ENCODE measurements around the gene AGR2.

The AGR2 gene

GRCh38 chr7:16812542-16813231 is 7.9 kb upstream of the AGR2 start:
- DNase-seq (ENCODE audit: low read depth in 2 of 2) = no peak

GRCh38 chr7:16811551-16811950 is 6.8 kb upstream of the AGR2 start:
- peak in 1 of 2 experiments; percentile 13 for DNase-seq (ENCODE audit: low read depth in 2 of 2)

DNA sequence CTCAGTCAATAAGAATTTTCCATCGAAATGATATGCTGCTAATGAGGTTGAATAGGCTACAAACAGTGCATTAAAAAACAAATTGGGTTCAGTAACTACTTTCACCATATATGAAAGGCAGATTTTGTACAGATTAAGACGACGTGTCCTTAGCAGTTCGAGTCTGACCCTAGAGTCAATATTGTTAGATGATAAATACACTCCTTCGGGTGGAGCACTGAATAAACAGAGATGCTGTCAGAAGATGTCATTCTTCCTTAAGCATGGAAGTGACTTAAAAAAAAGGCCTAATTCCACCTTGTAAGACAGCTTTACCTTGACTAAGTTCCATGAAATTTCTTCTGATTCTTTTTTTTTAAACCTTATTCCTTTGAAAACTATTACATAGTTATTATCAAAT is 5.8 kb upstream of the AGR2 start:
- DNase-seq (ENCODE audit: low read depth in 2 of 2) = no peak

GRCh38 chr7:16810112-16810511 is 5.3 kb upstream of the AGR2 start:
- no peak for DNase-seq (ENCODE audit: low read depth in 2 of 2)

DNA sequence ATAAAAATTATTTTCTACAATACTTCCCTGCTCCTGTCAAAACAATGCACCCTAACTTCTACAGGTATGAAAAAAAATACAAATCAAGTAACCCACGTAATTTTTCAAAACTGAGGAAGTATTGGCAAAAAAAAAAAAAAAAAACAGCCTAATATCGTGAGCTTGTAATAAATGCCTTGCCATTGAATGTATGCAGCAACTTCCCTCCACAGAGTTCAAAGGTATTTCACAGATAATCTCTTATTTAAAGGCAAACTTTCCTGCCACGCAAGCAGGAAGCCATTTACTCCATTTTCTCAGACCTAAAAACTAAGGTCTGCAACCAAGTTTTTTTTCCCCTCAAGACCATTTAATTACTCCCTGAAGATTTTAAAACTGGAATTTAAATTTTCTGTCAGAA is 642 bp upstream of the AGR2 start:
- no peak for DNase-seq (ENCODE audit: low read depth in 2 of 2)

- no peak for DNase-seq (ENCODE audit: low read depth in 2 of 2)
These were observed 722 bp downstream of the AGR2 start for GRCh38 chr7:16803881-16804673.

GRCh38 chr7:16803125-16803524 is 1.7 kb downstream of the AGR2 start:
- DNase-seq (ENCODE audit: low read depth in 2 of 2) = no peak

GRCh38 chr7:16801579-16801978 is 3.2 kb downstream of the AGR2 start:
- DNase-seq (ENCODE audit: low read depth in 2 of 2) = no peak

DNA sequence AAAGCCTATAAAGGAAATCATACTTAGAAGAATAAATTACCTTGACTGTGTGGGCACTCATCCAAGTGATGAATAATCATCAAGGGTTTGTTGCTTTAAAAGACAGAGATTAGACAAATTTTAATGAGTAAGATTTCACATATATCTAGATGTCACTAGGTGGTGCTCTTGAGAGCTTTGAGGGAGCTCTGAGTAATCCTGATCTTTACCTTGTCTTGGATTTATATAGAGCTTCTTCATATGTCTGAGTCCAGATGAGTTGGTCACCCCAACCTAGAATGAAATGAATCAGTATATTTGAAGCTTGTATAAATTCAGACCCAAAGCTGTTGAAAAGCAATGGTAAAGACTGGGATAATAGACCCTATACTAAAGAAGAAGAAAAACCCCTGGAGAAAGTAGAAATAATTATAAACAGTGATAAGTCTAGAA is 3.7 kb downstream of the AGR2 start:
- peak; percentile 37 to 53 for DNase-seq (ENCODE audit: low read depth in 2 of 2)

DNA sequence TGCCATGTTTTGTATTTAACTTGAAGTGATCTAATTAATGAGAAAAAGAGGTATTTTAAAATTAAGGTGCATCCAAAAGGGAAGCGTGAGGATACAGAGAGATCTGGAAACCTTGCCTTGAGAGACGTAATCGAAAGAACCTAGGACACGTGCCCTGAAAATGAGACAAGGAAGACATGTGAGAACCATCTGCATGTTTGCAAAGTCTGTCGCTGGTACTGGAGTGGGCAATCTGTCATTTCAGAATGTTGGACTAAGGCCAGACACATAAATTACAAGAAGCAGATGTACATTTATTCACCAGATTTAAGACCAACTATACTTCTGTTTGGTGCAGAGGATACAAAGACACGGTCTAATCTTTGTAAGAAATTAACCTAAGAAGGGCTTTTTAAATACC is 9.2 kb downstream of the AGR2 start:
- no peak for DNase-seq (ENCODE audit: low read depth in 2 of 2)

GRCh38 chr7:16794986-16795385 is 9.8 kb downstream of the AGR2 start:
- no peak for DNase-seq (ENCODE audit: low read depth in 2 of 2)

DNA sequence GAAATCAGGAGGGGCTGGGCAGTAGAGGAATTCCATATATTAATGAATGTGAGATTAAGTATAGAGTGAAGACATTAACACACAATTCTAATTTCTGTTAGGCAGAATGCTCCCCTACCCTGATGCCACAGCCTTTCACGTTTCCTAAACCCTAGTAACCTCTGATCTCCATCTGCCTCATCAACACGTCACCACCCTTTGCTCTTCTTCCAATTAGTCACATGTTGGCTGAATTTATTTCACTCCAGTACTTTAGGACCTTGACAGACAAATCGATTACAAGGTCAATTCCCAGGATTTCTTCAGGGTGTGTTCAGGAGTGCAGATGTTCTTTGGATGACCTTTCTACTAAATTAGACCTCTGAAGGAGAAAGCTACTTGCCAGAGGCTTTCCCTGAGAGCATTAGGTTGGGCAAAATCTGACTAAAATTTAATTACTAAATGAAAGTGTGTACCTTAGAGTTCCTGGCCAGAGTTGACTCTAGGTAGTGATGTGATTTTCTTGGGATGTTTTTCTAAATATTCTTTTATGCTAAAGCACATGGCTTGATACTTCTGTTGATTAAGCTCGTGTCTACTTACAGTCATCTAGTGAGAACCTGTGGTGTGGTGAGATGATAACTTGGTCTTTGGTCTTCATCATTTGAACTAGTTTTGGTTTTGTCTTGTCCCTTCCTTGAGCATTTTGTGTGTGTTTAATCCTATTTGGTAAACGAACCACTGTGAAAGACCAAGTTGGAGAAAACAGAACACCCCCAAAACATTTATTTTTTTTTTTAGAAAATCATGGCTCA is 12.7 kb downstream of the AGR2 start:
- DNase-seq (ENCODE audit: low read depth in 2 of 2) = no peak

- no peak for DNase-seq (ENCODE audit: low read depth in 2 of 2)
These were observed 13.7 kb downstream of the AGR2 start for GRCh38 chr7:16791071-16791470.

DNA sequence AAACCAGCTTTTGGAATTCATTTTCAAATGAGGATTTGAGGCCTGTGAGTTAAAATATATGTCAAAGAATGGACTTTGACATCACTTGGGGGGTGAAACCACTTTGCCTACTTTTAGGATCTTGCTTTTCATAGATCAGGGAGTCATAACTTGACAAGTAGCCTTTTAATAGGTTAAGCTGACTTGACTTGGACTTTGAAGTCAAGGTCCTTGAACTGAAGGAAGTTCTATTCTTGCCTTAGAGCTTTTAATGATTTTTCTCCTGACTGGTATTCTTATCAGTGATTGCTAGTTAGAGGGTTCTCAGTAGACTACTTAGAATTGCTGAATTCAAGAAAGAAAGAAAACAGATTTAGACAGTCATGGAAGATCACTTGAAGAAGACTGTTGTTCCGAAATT is 17.7 kb downstream of the AGR2 start:
- DNase-seq (ENCODE audit: low read depth in 2 of 2) = no peak

DNA sequence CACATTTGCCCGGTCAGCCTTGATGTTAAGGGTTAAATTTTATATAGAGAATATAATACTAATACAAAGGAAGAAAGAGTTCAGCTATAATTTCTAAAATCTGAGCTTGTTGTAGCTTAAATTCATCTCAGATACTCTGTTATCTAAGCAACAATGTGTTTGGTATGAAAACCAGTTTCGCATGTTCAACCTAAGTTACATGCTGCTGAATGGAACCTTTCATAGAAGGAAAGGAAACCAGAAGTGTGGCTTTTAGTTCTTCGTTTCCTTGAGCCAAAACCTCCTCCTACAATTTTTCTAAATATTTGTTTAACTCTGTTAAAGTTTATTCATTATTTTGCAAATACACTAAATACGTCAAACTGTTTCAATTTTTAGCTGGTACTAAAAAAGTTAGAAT is 18.5 kb downstream of the AGR2 start:
- DNase-seq (ENCODE audit: low read depth in 2 of 2) = no peak

DNA sequence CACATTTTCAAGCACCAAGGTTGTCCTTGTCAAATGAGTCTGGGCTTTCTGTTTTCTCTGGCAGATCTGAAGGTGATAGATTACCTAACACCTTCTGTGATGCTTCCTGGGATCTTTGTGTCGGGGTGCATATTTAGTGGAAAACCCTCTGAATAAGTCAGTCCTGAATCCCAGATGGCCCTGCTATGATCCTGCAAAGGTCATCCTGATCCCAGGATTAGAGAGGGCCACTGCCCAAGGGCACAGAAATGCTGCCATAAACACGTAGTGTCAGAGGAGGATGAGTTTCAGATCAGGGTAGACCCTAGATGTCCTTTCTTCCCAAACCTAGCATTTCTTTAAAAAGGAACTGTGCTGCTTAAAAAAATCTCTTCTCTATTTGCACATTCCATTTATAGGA is 19.0 kb downstream of the AGR2 start:
- DNase-seq (ENCODE audit: low read depth in 2 of 2) = no peak

DNA sequence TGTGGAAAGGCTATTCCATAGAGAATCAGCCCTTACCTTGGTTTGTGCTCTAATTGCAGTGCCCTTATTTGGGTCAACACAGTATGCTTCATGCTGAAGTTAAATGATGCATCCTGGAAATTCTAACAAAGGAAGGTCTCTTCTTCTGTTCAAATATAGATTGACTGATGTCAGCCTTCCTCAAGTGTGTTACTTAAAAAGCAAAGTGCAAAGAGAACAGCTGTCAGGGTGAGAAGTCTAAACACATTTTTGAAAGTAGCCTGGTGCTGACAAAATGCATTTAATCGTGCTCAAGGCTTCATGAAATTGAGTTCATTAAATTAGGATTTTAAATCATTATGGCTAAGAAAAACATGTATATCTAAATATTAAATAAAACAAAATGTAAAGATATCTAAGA is 19.5 kb downstream of the AGR2 start:
- no peak for DNase-seq (ENCODE audit: low read depth in 2 of 2)

- DNase-seq (ENCODE audit: low read depth in 2 of 2) = no peak
These were observed 24.2 kb downstream of the AGR2 start for GRCh38 chr7:16780596-16780995.

GRCh38 chr7:16779051-16779450 is 25.7 kb downstream of the AGR2 start:
- DNase-seq (ENCODE audit: low read depth in 2 of 2) = no peak

DNA sequence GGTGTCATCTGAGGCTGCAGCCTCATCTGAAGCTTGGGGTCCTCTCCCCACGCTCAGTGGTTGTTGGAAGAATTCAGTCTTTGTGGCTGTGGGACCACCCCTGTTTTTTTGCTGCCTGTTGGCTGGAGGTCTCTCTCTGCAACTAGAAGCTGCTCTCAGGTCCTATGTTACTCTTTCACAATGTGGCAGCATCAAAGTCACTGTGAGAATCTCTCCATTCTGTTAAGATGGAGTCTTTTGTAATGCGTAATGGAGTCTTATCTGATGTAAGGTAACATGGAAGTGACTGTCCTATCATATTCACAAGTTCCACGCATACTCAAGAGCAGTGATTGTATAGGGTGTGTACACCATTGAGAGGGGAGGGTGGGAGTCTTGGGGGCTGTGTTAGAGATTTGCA is 26.3 kb downstream of the AGR2 start:
- DNase-seq (ENCODE audit: low read depth in 2 of 2) = no peak

DNA sequence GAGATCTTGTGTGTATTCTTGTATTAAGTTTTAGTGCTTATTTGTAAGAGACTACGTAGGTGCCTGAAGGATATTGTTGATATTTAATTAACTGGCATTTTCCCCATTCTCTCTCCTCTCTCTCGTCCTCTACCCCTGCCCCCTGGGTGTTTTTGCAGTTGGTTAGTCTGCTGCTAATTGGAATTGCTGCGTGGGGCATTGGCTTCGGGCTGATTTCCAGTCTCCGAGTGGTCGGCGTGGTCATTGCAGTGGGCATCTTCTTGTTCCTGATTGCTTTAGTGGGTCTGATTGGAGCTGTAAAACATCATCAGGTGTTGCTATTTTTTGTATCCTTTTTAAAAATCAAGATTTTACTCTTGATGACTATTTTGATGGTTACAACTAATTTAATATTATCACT is 28.7 kb downstream of the AGR2 start:
- DNase-seq (ENCODE audit: low read depth in 2 of 2) = no peak

GRCh38 chr7:16774986-16775385 is 29.8 kb downstream of the AGR2 start:
- DNase-seq (ENCODE audit: low read depth in 2 of 2) = no peak

GRCh38 chr7:16774294-16774693 is 30.5 kb downstream of the AGR2 start:
- DNase-seq (ENCODE audit: low read depth in 2 of 2) = no peak
